Fibroblast of the conjunctiva (primary cell): ENCODE data around the gene CLDN20.
"Not testable (repeated sequence)": the region's sequence is repeated elsewhere in the genome, so short reads cannot be mapped to it uniquely, and the experiment has no call there.

Experiments used
- DNase-seq: peaks from one replicate; pipeline ENCODE4 v3.0.0-alpha.2; 2010; ENCODE audit warnings: low read depth

CLDN20 gene

DNA sequence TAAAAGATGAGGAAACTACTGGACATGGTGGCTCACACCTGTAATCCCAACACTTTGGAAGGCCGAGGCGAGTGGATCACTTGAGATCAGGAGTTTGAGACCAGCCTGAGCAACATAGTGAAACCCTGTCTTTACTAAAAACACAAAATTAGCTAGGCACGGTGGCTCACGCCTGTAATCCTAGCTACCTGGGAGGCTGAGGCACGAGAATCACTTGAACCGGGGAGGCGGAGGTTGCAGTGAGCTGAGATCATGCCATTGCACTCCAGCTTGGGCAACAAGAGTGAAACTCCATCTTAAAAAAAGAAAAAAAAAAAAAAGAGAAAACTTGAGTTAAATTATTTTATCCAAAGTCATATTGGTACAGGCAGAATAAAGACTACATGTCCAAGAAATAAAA is 49.1 kb downstream of the CLDN20 start:
- not testable (repeated sequence) for DNase-seq

DNA sequence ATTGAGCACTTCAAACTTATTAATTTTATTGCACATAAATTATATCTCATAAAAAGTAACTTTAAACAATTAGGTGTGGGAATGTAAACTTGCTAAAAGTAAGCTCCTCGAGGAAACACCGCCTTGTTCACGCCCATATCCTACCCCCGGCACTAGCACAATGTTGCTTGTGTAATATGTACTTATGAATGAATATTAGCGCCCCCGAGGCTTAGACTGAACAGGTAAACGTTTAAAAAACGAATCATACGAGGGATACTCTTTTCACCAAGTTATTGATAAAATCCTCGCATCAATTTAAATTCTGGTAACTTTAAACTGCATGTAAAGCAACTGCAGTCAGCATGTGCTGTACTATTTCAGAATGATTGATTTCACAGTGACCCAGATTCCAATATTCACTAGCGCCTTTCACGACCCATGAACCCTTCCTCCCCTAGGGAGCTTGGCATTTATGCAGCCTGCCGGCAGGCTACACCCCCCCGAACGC is 49.8 kb downstream of the CLDN20 start:
- DNase-seq: no peak

DNA sequence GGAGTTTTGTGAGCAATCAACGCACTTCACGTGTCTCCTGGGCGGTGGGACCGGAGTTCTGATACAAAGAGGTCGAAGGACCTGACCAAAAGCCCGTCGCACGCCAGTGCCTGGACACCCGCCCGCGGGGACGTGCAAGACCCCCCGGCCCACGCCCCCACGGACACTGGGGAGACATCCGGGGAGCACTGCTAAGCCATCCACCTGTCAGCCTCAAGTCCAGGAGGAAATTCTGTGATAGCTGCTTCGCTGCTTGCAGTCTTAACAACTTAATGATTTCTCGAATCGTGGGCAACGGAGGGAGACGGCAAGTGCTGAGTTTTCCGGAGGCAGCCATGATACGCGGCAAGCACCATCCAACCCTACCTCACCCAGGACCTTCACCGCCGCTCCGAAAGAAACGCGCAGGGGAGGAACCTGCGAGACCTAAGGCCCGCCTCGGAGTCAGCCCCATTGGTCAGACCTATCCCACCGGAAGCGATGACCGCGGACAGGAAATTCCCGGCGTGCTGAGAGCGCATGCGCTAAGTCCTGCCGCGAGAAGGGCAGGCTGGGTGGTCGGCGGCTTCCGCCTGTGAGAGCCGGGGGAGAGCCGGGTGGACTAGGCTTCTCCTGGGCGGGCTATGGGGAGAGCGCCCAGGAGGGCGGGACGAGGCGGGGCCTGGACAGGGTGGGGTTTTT is 50.4 kb downstream of the CLDN20 start, which contains the start of gene TFB1M:
TFB1M (minus strand) TSS at position 393 of the 681 bp plus-strand sequence; CDS start at position 337, 56 bp downstream.
- DNase-seq: peak; percentile 99

DNA sequence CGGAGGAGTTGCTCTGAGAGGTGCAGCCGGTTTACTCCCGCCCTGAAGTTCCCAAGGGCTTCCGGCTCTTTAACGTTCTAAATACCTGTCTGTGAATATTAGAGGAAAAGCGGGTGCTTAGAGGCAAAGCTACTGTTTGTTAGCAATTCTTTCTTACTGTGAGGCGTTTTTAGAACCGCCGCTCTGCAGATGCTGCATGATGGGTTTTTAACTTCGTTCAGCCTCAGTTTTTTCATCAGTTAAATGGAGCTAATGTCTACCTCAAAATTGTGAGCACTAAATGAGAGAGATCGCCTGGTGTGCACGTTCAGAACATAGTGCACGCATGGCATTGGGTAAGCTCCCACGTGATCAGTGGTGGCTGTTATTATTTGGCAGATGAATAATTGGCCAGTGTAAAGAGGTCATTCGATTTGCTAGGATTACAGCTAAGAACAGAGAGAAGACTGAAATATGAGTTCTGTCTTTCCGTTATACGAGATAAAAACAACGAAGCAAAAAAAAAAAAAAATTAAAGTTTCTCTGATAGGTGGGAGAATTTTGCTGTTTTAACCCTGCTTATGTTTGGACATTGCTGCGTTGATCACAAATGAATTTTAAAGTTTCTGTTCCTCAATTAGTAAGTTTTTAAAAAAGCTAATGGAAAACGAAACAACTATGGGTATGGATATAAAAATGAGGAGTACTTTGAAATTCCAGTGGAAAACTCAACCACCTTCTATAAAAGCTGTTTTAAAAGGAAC is 51.1 kb downstream of the CLDN20 start:
- peak; percentile 86 for DNase-seq

DNA sequence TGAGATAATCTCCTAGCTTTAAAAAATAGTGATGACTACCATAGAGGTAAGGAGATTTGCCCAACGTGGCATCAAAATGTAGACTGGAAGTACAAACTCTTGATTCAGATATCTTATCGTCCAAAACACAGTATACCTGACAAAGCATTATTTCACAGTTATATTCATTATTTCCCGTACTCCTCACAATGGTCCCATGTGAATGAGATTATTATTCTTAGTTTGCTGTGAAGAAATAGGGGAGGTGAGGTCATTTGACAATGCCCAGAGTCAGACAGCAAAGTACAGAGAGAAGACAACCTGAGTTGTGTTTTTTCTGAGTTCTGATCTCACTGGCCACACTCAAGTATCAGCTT is 51.7 kb downstream of the CLDN20 start:
- DNase-seq: no peak

DNA sequence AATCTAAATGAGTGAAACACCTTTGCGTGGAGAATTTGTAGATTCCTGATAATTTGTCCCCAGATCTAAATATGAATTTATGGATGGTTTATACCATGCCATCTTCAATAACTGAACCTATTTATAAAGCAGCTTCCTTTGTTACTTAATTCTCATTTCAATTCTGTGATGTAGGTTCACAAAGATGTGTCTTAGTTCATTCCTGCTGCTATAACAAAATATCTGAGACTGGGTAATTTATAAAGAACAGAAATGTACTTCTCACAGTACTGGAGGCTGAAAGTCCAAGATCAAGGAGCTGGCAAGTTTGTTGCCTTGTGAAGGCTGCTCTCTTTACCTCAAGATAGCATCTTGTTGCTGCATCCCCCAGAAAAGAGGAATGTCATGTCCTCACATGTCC is 52.6 kb downstream of the CLDN20 start:
- DNase-seq: no peak

DNA sequence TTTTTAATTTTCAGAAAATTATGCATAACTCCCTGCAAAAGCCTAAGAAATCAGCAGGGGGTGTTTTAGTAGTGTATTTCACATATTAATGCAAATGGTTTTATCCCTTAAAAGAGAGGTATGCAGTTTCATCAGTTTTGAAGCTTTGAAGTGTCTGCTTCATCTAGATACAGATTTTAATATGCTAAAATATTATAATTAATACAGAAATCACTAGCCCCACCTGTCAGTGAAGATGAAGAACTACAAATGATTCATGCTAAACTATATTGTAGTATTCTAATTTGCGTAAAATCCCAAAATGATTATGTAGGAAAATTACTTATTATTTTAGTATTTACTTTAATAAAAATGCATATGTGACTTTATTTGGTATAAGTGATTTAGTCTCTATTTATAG is 53.4 kb downstream of the CLDN20 start:
- DNase-seq: no peak

DNA sequence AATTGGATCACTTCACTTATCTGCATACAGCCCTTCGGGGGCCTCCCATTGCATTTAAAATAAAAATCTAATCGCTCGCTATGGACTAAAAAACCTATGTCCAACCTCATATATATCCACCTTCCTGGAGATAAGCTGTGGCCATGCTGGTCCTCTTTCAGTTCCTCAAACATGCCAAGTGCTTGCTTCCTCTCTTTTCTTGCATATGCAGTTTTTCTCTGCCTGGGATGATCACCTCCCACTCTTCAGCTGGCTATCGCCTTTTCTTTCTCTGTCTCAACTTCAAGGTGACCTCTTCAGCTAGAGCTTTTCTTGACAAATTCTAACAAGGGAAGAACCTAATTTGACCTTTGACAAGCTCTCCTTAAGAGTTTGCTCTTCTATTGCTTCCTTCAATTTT is 56.1 kb downstream of the CLDN20 start:
- no peak for DNase-seq

DNA sequence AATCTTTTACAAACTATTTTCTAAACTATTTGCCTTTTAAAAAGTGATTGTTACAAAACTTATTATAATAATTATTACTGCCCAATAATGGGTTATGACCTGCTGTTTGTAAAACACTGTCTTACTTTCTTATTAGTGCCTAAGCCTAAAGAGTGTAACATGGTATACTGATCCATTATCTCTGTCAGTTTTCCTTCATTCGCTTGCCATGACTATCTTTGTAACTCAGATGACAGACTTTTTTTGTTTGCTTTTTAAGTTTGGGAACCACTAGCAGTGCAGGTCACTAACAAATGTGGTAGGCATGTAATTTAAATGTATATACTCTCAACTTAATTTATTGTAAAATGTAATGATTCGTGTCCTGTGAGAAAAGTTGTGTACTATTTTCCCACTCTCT is 60.4 kb downstream of the CLDN20 start:
- no peak for DNase-seq

DNA sequence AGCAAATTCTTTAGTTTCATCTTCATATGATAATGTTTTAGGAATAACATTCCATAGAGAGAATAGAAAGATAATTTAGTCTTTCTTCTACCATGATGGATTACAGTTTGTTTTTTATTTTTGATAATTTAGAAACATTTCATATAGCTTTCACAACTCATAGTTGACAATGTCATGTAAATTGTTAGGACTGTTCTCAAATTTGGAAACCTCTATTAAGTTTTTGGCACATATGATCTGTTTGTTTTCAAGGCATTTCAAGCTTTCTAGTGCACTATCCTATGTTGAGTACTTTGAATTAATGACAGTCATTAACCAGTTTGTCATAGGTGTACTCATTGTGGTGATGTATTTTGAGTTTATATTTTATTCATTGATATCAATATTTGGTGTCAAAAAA is 61.2 kb downstream of the CLDN20 start:
- no peak for DNase-seq

DNA sequence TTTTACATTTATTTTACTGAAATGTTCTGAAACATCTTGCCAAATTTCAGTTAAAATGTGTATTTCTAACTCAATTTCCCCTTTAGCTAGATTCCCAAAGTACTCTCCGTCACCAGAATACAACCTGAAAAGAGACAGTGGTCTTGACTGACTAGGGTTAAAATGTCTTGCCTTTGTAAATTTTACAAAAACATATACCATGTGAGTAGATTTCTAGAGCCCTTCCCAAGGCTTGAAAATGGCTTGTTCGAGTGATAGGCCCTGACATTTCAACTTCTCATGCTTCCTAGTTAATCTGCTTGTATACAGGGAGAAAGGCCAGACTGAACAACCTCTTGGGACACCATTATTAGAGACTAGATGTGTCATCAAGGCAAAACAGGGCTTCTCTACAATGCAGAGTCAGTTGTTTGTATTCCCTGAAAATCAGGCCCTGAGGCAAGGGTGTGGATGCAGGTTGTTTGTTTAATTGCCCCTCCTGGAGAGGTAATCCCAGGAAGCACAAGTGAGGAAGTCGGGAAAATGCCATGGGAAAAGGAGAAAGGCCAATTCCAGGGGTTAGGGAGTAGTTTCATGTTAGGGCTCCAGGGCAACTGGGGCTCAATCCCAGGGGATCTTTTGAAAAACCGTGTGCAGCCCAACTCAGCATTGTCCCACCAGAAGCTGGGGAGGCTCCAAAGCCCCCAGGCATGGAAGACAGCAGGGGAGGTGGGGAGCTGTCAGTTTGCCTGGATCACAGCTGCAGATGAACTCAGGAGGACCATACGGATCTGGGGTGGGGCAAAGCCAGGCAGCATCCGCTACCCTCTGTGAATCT is 62.1 kb downstream of the CLDN20 start:
- DNase-seq: no peak
